Motor neuron (in vitro differentiated cells): ENCODE results near the gene FBXL15. TPM values are rescaled to one million over a fixed set of nuclear protein-coding genes. Genes with fewer than 3 reads are reported as not detected.
A peak's percentile ranks its signal among the peaks of the same experiment; 100 is the strongest.

Experiments used
- ATAC-seq, 8 experiments: fragments of 200-7000 bp; cut with Tn5 transposase; replicated peaks in 6 of 8; 2 replicates each; pipeline ENCODE4 v1.8.0; 2021; ENCODE audit warnings: mild to moderate bottlenecking in 8 of 8, moderate library complexity in 8 of 8
- H3K27ac ChIP-seq, 2 donors: fragments of 250-450 bp; sonication (Bioruptor Pico); 2 replicates each; pipeline ENCODE4 v1.9.0; 2021; ENCODE audit warnings: antibody characterized with exemption in 2 of 2, mild to moderate bottlenecking in 2 of 2, moderate library complexity in 1 of 2
- H3K4me1 ChIP-seq, 2 donors: fragments of 250-450 bp; sonication (Bioruptor Pico); replicated peaks in 1 of 2; 2 replicates each; pipeline ENCODE4 v1.6.1; 2021; ENCODE audit warnings: antibody characterized with exemption in 2 of 2, mild to moderate bottlenecking in 2 of 2, moderate library complexity in 1 of 2
- H3K4me3 ChIP-seq, 5 donors: fragments of 250-450 bp; sonication (Bioruptor Pico); 2 replicates each; pipeline ENCODE4 v1.9.0; 2021; ENCODE audit warnings: antibody characterized with exemption in 5 of 5, mild to moderate bottlenecking in 5 of 5, moderate library complexity in 4 of 5
- WGBS, 10 experiments: fragments of 450-650 bp; shearing (Covaris generic); methylation state at CpG; one replicate each; pipeline ENCODE4 v1.0.0; 2022; 5-methylcytosine and 5-hydroxymethylcytosine counted together
- in situ Hi-C, 9 experiments: fragments of 400-800 bp; cut with MboI; loops; one replicate each; pipeline ENCODE4 v1.15.0; 2021; ENCODE audit warnings: low sequenced_read_pairs in 9 of 9, low pct_unique_long_range_greater_than_20kb in 2 of 9; ENCODE audit not compliant: unreplicated experiment in 9 of 9
- total RNA-seq, 8 experiments: library from RNA; unstranded; fragments of 300-600 nt; gene quantifications; 2 replicates each; pipeline versions ENCODE4 v1.2.3 to v1.2.4, GENCODE V29; 2022

FBXL15 gene, protein sequence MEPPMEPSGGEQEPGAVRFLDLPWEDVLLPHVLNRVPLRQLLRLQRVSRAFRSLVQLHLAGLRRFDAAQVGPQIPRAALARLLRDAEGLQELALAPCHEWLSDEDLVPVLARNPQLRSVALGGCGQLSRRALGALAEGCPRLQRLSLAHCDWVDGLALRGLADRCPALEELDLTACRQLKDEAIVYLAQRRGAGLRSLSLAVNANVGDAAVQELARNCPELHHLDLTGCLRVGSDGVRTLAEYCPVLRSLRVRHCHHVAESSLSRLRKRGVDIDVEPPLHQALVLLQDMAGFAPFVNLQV
- total RNA-seq, result 10 to 100 TPM in 4 of 8 experiments, 1 to 10 TPM in 4; 7.0 to 17.4 (median 11.6) TPM

DNA sequence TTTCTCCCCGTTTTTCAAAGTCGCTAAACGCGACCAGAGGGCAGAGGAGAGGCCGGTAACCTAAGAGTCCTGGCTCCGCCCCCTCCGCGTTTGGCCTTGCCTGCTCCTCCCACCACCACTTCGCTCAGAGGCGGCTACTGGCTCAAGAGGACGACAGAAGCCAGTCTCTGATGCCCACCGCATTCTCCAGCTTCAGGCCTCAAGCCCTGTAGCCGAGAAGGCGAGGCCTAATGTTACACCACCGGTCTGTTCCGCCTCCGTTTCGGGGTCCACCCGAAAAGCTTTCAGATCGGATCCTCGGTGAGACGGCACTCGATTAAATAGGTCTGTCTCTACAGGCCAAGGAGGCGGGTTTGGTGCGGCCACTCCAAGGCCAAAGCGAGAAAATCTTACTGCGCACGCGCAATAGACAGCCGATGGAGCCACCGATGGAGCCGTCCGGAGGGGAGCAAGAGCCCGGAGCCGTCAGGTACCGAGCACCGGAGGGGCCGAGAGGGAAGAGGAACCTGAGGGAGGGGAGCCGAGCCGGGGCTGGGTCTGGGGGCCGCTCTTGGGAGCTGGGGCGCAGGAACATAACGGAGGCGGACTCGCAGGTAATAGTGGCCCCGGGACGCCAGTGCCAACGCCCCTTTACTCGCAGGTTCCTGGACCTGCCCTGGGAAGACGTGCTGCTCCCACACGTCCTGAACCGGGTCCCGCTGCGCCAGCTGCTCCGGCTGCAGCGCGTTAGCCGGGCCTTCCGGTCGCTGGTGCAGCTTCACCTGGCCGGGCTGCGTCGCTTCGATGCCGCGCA lies at the start of gene FBXL15:
FBXL15 (plus strand) TSS at position 123 of the 793 bp plus-strand sequence; CDS start at position 417, 294 bp downstream.
- peaks cover 19 to 20% of the 10 kb centered on the region in 2 donors for H3K4me1 ChIP-seq
- peak within 1 kb of the TSS; percentile 94 for H3K27ac ChIP-seq
- peak; percentile 54 to 85 (median 70) for ATAC-seq
- H3K4me3 ChIP-seq, result peak within 1 kb of the TSS; percentile 54 to 83 (median 65)
- in situ Hi-C loops, result no loop called here
- 0 to 6% (median 0%) methylated on average over 3 to 15 of the region's 66 CpGs; no CpG with 5 or more reads in 3 of the 10 experiments for WGBS, 10 experiments

DNA sequence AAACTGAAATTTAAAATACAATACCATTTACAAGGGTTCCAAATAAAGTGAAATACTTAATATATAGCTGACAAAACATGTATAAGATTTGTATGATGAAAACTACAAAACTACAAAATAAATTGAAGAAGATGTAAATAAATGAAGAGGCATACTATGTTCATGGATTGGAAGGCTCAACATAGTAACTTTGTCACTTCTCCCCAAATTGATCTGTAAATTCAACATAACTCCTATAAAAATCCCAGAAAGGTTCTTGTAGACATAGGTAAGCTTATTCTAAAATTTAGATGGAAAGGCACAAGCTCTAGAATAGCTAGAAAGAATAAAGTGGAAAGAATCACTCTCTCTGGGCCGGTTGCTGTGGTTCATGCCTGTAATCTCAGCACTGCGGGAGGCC lies 49.3 kb upstream of the FBXL15 start:
- Histone ChIP-seq H3K4me3 (no peak overlapping the region), H3K4me1 (no peaks in the 10 kb centered on the region), H3K27ac (no peak overlapping the region)
- no peak for ATAC-seq
- in situ Hi-C loops, result loop anchor here in 4 of 9 experiments (25.0 kb wide), 2 partner anchors 109 to 134 kb away; partner anchors contain the start of genes ELOVL3 (in 3 of the 4), GBF1 (in 3 of the 4) and PITX3 (in 3 of the 4)
- WGBS, 10 experiments, result 83 to 100% (median 94%) methylated on average over 1 to 2 of the region's 2 CpGs; no CpG with 5 or more reads in 5 of the 10 experiments

DNA sequence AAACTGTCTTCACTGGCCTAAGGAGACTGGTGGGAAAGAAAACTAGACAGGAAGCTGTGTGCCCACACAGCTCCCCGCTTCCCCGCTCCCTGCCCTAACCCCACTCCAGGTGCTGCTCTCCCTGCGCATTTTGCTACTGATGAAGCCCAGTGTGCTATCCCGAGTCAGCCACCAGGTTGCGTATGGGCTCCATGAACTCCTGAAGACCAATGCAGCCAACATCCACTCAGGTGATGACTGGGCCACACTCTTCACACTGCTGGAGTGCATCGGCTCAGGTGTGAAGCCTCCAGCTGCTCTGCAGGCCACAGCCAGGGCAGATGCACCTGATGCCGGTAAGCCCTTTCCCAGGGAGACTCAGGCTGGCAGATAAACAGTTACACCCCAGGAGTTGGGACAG lies 45.4 kb upstream of the FBXL15 start:
- in situ Hi-C loops, result loop anchor here in 2 of 9 experiments (25.0 kb wide), 1 partner anchor 212 kb away; no protein-coding TSS in a partner anchor
- WGBS, 10 experiments, result 50 to 100% (median 94%) methylated on average over 1 to 6 of the region's 7 CpGs; no CpG with 5 or more reads in 5 of the 10 experiments
- Histone ChIP-seq H3K4me3 (no peak overlapping the region), H3K27ac (no peak overlapping the region), H3K4me1 (no peaks in the 10 kb centered on the region)
- peak in 3 of 8 experiments; percentile 14 to 37 (median 18) for ATAC-seq

DNA sequence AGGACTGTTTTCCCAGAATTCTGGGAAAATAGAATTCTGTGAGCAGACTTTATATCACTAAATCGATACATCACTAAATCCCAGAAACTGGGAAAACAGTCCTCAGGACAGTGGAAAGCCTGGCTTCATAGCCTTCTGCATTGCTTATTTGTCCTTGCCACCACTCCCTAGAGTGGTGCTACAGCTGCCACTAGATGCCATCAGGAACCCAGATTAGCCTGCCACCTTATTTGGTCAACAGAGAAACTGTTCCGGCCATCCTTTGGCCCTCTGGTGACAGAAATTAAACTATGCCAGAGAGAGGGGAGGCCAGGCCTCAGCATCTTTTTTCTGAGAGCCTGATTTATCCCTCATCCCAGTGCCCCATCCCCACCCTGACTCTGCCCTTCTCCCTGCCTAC lies 44.8 kb upstream of the FBXL15 start:
- ATAC-seq, result no peak
- in situ Hi-C loops, result loop anchor here in 2 of 9 experiments (25.0 kb wide), 1 partner anchor 211 kb away; no protein-coding TSS in a partner anchor

DNA sequence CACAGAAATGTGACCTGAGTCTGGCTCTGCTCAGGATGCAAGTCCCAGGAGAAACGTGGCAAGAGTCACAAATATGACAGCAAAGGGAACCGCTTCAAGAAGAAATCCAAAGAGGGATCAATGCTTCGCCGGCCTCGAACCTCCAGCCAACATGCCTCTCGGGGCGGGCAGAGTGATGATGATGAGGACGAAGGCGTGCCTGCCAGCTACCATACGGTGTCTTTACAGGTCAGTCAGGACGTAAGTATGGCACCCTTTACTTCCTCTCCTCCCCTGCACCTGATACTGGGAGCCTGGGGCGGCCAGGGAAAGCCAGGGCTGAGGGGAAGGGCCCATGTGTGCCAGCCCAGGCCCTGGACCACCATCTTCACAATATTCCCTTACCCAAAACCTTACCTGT lies 43.7 kb upstream of the FBXL15 start:
- no peak for ATAC-seq
- in situ Hi-C loops, result loop anchor here in 2 of 9 experiments (25.0 kb wide), 1 partner anchor 210 kb away; no protein-coding TSS in a partner anchor
- no peak overlapping the region for H3K27ac ChIP-seq
- H3K4me3 ChIP-seq, result no peak overlapping the region
- WGBS, 10 experiments, result 87 to 100% (median 94%) methylated on average over 1 to 8 of the region's 12 CpGs; no CpG with 5 or more reads in 4 of the 10 experiments
- no peaks in the 10 kb centered on the region for H3K4me1 ChIP-seq

More for the DNA sequence above, 44.8 kb upstream of the FBXL15 start:
- H3K27ac ChIP-seq, result no peak overlapping the region
- WGBS, 10 experiments, result 75 to 100% (median 100%) methylated on average over 1 to 2 of the region's 2 CpGs; no CpG with 5 or more reads in 5 of the 10 experiments
- H3K4me3 ChIP-seq, result no peak overlapping the region
- no peaks in the 10 kb centered on the region for H3K4me1 ChIP-seq

DNA sequence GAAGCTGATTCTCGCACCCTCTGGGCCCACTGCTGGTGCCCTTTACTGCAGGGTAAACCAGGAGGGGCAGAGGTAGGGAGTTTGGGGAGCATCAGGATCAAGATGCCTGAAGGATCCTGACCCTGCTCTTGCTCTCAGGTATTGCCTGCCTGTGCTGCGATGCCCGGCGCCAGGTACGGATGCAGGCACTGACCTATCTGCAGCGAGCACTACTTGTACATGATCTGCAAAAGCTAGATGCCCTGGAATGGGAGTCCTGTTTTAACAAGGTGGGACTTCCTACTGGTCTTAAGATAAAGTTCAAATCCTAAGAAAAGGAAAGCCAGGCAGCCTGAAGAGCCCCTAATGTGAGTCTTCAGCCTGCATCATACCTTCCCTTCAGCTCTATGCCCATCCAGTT lies 41.3 kb upstream of the FBXL15 start:
- in situ Hi-C loops, result loop anchor here in 2 of 9 experiments (25.0 kb wide), 1 partner anchor 208 kb away; no protein-coding TSS in a partner anchor
- Histone ChIP-seq H3K4me1 (no peaks in the 10 kb centered on the region), H3K27ac (no peak overlapping the region), H3K4me3 (no peak overlapping the region)
- no peak for ATAC-seq
- WGBS, 10 experiments, result 90 to 100% (median 95%) methylated on average over 2 to 5 of the region's 6 CpGs; no CpG with 5 or more reads in 6 of the 10 experiments

DNA sequence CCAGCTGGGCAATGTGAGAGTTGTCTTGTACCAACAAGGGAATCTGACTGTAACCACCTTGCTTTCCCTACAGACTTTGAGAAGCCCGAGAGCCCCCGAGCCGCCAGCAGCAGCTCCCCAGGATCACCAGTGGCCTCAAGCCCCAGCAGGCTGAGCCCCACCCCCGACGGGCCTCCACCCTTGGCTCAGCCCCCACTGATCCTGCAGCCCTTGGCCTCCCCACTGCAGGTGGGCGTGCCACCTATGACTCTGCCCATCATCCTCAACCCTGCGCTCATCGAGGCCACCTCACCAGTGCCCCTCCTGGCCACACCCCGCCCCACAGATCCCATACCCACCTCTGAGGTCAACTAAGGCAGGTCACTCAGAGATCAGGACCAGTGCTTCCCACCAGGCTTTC lies 38.7 kb upstream of the FBXL15 start:
- in situ Hi-C loops, result loop anchor here in 2 of 9 experiments (25.0 kb wide), 1 partner anchor 205 kb away; no protein-coding TSS in a partner anchor

DNA sequence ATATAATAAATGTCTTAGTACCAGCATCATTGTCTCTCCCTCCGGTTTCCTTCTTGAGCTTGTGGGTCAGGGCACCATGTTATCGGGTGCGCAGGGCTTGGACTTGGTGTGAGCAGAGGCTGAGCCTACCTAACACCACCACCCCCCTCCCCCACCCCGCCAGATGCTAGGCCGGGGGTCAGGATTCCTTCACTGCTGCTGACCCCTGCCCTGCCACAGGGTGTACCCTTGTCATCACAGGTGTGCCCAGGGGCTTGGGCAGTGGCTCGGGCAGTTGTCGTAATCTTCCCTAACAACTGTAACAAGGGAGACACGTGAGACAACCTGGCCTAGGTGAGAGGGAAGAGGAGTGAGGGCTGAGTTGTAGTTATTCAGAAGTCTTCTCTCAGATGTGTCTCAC lies 37.8 kb upstream of the FBXL15 start:
- Histone ChIP-seq H3K4me3 (no peak overlapping the region), H3K4me1 (no peaks in the 10 kb centered on the region), H3K27ac (no peak overlapping the region)
- peak in 2 of 8 experiments; percentile 12 for ATAC-seq
- 30 to 100% (median 90%) methylated on average over 2 of the region's 8 CpGs; no CpG with 5 or more reads in 7 of the 10 experiments for WGBS, 10 experiments
- in situ Hi-C loops, result loop anchor here in 2 of 9 experiments (25.0 kb wide), 1 partner anchor 204 kb away; no protein-coding TSS in a partner anchor

More for the DNA sequence above, 38.7 kb upstream of the FBXL15 start:
- H3K4me1 ChIP-seq, result no peaks in the 10 kb centered on the region
- no peak overlapping the region for H3K27ac ChIP-seq
- no CpG with 5 or more reads among the region's 9 CpGs for WGBS, 10 experiments
- H3K4me3 ChIP-seq, result no peak overlapping the region
- ATAC-seq, result peak in 4 of 8 experiments; percentile 19 to 34 (median 28)

DNA sequence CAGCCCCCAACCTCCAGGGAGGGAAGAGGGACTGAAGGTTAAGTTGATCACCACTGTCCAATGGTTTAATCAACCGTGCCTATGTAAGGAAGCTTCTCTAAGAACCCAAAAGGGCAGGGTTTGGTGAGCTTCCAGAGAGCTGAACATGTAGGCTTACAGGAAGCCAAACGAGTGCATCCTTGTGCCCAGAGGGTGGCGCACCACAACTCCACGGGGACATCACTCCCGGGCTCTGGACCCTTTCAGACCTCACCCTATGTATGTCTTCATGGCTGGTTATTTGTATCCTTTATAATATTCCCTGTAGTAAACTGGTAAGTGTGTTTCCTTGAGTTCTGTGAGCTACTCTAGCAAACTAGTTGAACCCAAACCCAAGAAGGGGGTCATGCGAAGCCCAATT lies 36.6 kb upstream of the FBXL15 start:
- peak in 3 of 8 experiments; percentile 11 to 33 (median 30) for ATAC-seq
- in situ Hi-C loops, result loop anchor here in 2 of 9 experiments (25.0 kb wide), 1 partner anchor 203 kb away; no protein-coding TSS in a partner anchor
- no peak overlapping the region for H3K4me3 ChIP-seq
- 39 to 71% (median 55%) methylated on average over 1 to 4 of the region's 6 CpGs; no CpG with 5 or more reads in 5 of the 10 experiments for WGBS, 10 experiments
- no peaks in the 10 kb centered on the region for H3K4me1 ChIP-seq
- H3K27ac ChIP-seq, result no peak overlapping the region

DNA sequence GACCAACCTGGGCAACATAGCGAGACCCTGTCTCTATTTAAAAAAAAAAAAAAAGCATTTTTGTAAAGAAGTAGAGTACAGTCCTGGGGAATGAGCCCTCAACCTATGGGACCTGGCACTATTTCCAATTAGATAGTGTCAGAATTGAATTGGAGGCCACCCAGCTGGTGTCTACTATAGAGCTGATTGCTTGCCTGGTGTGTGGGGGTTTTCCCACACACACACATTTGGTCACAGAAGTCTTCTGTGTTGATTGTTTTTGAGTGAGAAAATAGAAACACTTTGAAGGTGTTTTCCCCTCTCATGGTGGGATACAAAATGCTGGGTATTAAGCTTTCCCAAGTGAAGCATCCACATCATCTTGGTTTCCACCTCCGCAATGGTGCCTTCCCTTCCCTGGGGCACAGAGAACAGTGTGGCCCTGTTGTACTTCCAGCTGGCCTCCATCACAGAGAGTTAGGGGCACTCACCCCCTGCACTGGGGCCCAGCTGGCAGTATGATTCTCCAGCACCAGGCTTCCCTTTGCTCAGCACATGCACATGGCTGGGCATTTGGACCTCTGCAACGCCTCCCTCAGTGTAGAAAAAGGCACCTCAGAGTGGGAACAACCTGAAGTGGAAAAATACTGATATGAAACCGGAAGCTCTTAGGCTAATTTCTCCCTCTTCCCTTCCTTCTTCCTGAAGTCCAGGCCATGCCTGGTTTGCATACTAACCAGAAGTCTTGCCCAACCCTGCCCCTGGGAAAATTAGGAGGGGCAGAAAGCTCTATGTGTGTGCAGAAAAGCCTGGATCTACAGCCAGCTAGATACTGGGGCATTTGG lies 35.8 kb upstream of the FBXL15 start:
- Histone ChIP-seq H3K27ac (no peak overlapping the region), H3K4me1 (no peaks in the 10 kb centered on the region), H3K4me3 (no peak overlapping the region)
- in situ Hi-C loops, result loop anchor here in 2 of 9 experiments (25.0 kb wide), 1 partner anchor 202 kb away; no protein-coding TSS in a partner anchor
- 57 to 88% (median 80%) methylated on average over 1 to 3 of the region's 4 CpGs; no CpG with 5 or more reads in 3 of the 10 experiments for WGBS, 10 experiments
- peak in 4 of 8 experiments; percentile 21 to 95 (median 92) for ATAC-seq

DNA sequence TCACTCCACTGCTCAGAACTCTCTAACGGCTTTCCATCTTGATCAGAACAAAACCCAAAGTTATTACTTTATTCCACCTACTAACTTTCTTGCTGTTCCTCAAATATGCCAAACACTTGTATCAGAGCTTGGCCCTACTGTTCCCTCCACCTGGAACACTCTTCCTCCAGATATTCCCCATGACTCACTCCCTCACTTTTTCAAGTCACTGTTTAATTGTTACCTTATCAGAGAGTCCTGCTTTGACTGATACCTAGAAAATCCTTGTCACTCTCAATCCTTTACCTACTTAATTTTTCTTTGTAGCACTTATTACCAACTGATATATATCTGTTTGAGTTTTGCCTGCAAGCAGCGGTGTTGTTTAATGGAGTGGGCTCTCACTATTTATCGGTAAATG lies 30.7 kb upstream of the FBXL15 start:
- no peak for ATAC-seq
- WGBS, 10 experiments, result 33 to 100% (median 86%) methylated on average over 1 to 3 of the region's 3 CpGs; no CpG with 5 or more reads in 1 of the 10 experiments
- no peaks in the 10 kb centered on the region for H3K4me1 ChIP-seq
- H3K27ac ChIP-seq, result no peak overlapping the region
- in situ Hi-C loops, result loop anchor here in 2 of 9 experiments (25.0 kb wide), 1 partner anchor 197 kb away; no protein-coding TSS in a partner anchor
- no peak overlapping the region for H3K4me3 ChIP-seq
